ENCODE measurements around the gene ASXL1.
"Not testable (repeated sequence)": the region's sequence is repeated elsewhere in the genome, so short reads cannot be mapped to it uniquely, and the experiment has no call there.

The ASXL1 gene

DNA sequence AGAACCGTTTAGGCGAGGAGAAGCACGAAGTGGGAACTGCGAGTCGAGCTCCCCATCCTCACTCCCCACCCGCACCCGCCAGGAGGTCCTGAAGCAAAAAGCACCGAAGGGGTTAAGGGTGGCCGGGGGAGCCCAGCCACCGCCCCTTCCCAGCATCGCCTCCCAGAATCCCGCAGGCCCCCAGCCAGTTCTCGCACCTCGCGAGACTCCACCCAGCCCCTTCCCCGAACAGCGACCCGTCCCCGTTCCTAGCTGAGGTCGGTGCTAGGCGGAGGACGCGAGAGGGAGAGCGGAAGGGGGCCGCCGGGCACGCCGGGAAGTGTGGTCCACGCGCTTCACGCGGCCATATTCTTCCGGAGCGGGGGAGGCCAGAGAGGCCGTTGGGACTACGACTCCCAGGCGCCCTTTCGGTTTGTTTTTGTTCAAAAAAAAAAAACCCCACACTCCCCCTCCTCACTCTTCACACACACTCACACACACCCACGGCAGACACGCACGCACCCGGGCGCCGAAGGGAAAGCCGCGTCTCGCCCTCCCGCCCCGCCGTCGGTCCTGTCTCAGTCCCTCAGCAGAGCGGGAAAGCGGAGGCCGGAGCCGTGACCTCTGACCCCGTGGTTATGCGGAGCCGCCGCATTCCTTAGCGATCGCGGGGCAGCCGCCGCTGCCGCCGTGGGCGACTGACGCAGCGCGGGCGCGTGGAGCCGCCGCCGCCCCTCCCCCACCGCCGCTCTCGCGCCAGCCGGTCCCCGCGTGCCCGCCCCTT lies at the start of gene ASXL1:
Gene ASXL1, plus strand, starts transcription at position 463 of the 763 bp plus-strand sequence. CDS start 445 bp downstream, outside the sequence.
- in situ Hi-C loops (cut with HindIII; ENCODE audit: low sequenced_read_pairs): no loop called here

- in situ Hi-C loops (cut with HindIII; ENCODE audit: low sequenced_read_pairs): no loop called here
Measured at GRCh38 chr20:32312718-32313424, 45.3 kb upstream of the ASXL1 start.

DNA sequence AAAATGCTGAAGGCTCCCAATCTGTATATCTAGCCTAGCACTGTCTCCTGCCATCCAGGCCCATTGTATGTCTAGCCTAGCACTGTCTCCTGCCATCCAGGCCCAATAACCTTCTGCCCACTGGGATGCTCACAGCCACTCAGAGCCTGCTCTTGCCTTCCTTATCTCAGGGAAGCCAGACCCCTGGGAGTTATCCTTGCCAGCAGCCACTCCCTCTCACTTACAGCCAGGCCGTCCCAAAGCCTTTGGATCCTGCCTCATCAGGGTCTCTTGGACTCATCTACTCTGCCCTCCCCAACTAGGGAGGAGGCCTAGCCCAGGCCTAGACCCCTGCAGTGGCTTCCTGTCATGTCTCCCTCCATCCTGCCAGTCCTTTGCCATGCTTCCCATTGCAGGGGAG lies 43.4 kb upstream of the ASXL1 start:
- in situ Hi-C loops (cut with HindIII; ENCODE audit: low sequenced_read_pairs): loop anchor here (5.0 kb wide), 1 partner anchor 37 kb away; the partner anchor contains the start of gene KIF3B

DNA sequence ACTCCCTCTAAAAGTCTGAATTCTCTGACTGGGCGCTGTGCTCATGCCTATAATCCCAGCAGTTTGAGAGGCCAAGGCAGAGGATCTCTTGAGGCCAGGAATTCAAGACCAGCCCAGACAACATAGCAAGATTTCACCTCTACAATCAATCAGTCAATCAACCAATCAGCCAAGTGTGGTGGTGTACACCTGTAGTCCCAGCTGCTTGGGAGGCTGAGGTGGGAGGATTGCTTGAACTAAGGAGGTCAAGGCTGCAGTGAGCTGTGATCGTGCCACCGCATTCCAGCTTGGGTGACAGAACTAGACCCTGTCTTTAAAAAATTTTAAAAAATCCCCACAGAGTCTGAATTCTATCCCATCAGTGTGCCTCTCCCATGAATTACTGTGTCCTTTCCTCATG lies 42.7 kb upstream of the ASXL1 start:
- in situ Hi-C loops (cut with HindIII; ENCODE audit: low sequenced_read_pairs): loop anchor here (5.0 kb wide), 1 partner anchor 38 kb away; the partner anchor contains the start of gene KIF3B

- in situ Hi-C loops (cut with HindIII; ENCODE audit: low sequenced_read_pairs): loop anchor here (5.0 kb wide), 1 partner anchor 39 kb away; the partner anchor contains the start of gene KIF3B
Measured at GRCh38 chr20:32315891-32316290, 42.2 kb upstream of the ASXL1 start.

DNA sequence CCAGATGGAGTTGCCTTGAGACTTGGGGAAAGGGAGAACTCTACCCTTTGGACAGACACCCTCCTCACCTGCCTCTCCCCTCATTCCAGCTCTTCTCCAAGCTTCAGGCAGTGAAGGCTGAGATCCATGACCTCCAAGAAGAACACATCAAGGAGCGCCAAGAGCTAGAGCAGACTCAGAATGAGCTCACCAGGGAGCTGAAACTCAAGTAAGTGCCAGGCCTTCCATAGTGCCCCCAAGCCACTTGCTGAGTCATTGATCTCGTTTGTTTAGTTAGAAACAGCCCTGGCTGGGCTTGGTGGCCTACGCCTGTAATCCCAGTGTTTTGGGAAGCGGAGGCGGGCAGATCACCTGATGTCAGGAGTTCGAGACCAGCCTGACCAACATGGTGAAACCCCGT lies 41.5 kb upstream of the ASXL1 start:
- in situ Hi-C loops (cut with HindIII; ENCODE audit: low sequenced_read_pairs): loop anchor here (5.0 kb wide), 1 partner anchor 39 kb away; the partner anchor contains the start of gene KIF3B

DNA sequence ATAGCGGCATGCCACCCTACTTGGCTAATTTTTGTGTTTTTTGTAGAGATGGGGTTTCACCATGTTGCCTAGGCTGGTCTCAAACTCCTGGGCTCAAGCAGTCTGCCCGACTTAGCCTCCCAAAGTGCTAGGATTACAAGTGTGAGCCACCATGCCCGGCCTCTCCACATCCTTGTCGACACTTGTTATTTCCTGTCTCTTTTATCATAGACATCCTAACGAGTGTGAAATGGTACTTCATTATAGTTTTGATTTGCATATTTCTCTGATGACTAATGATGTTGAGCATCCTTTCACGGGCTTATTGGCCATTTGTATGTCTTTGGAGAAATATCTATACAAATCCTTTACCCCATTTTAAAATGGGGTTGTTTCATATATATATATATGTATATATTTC lies 39.0 kb upstream of the ASXL1 start:
- in situ Hi-C loops (cut with HindIII; ENCODE audit: low sequenced_read_pairs): loop anchor here (5.0 kb wide), 1 partner anchor 42 kb away; the partner anchor contains the start of gene KIF3B

DNA sequence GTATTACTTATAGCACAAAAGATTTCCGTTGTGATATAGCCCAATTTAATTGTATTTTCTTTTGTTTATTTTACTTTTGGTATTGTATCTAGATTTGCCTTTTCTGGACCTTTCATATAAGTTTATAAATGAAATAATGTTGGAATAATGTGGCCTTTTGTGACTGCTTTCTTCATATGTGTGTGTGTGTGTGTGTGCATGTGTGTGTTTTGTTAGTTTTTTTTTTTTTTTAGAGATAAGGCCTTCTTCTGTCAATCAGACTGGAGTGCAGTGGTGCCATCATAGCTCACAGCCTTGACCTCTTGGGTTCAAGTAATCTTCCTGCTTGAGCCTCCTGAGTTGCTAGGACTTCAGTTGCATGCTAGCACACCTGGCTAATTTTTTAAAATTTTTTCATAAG lies 37.8 kb upstream of the ASXL1 start:
- in situ Hi-C loops (cut with HindIII; ENCODE audit: low sequenced_read_pairs): no loop called here

GRCh38 chr20:32321390-32321789 lies 36.7 kb upstream of the ASXL1 start:
- in situ Hi-C loops (cut with HindIII; ENCODE audit: low sequenced_read_pairs): no loop called here

DNA sequence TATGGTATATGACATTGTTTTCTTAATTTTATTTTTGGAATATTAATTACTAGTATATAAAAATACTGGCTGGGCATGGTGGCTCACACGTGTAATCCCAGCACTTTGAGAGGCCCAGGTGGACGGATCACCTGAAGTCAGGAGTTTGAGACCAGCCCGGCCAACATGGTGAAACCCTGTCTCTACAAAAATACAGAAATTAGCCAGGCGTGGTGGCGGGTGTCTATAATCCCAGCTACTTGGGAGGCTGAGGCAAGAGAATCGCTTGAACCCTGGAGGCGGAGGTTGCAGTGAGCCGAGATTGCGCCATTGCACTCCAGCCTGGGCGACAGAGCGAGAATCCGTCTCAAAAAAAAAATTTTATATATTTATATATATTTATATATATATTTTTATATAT lies 35.9 kb upstream of the ASXL1 start:
- in situ Hi-C loops (cut with HindIII; ENCODE audit: low sequenced_read_pairs): not testable (repeated sequence)

DNA sequence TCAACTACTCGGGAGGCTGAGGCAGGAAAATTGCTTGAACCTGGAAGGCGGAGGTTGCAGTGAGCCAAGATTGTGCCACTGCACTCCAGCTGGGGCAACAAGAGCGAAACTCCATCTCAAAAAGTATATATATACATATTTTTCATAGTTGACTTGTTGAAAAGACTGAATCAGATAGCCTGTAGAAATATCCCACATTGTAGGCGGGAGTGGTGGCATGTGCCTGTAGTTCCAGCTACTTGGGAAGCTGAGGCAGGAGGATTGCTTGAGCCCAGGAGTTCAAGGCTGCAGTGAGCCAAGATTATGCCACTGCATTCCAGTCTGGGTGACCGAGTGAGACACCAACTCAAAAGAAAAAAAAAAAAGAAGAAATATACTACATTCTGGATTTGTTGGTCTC lies 34.4 kb upstream of the ASXL1 start:
- in situ Hi-C loops (cut with HindIII; ENCODE audit: low sequenced_read_pairs): not testable (repeated sequence)

DNA sequence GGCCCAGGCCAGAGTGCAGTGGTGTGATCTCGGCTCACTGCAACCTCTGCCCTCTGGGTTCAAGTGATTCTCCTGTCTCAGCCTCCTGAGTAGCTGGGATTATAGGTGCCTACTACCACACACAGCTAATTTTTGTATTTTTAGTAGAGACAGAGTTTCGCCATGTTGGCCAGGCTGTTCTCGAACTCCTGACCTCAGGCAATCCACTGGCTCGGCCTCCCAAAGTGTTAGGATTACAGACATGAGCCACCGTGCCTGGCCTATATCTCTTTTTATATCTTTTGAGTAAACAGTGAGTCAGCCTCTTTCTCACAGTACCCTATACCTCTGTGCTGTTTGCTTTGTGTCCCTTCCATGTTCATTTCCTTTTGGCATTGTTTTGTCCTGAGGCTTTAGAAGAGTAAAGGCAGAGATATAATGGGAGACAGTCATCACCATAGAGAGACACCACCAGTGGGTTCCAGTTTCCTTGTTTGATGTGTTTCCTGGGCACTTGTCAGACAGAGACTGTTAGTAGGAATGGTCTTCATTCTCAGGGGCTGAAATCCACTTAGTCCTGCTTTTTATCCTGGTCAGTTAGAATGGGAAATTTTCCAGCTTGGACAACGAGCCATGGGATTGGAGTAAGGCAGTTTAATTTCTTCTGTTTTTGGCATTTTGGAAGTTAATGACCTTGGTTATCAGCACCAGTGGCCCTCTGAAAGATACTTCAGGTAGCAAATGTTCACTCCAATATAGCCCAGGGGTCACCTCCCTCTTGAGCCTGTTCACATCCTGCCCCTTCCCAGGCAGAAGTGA lies 32.2 kb upstream of the ASXL1 start:
- in situ Hi-C loops (cut with HindIII; ENCODE audit: low sequenced_read_pairs): no loop called here

GRCh38 chr20:32326504-32326845 lies 31.7 kb upstream of the ASXL1 start:
- in situ Hi-C loops (cut with HindIII; ENCODE audit: low sequenced_read_pairs): no loop called here

- in situ Hi-C loops (cut with HindIII; ENCODE audit: low sequenced_read_pairs): no loop called here
Measured at GRCh38 chr20:32327087-32327681, 30.9 kb upstream of the ASXL1 start.

GRCh38 chr20:32329817-32330554 lies 28.1 kb upstream of the ASXL1 start:
- in situ Hi-C loops (cut with HindIII; ENCODE audit: low sequenced_read_pairs): no loop called here

GRCh38 chr20:32330555-32330897 lies 27.6 kb upstream of the ASXL1 start:
- in situ Hi-C loops (cut with HindIII; ENCODE audit: low sequenced_read_pairs): no loop called here

DNA sequence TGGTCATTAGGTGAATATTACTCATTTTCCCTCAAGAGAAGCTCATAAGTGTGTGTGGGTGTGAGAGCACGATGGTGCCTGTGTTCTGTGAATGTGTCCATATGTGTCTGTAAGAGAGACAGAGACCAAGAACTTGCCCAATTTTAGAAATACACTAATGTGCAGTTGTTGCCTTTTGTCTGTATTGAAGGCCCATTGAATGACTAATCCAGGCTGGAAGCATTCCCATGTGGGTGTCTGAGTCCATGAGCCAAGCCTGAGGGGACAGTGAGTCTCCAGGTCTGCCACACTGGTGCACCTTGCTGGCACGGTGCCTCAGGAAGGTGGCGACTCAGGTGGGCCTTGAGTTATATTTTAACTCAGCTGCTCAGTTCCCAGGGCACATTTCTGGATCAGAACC lies 25.5 kb upstream of the ASXL1 start:
- in situ Hi-C loops (cut with HindIII; ENCODE audit: low sequenced_read_pairs): no loop called here

GRCh38 chr20:32333181-32333987 lies 24.7 kb upstream of the ASXL1 start:
- in situ Hi-C loops (cut with HindIII; ENCODE audit: low sequenced_read_pairs): no loop called here

All from endothelial cell of hepatic sinusoid (primary cell).